Gastroesophageal sphincter (tissue), 4 donors: ENCODE results near the gene EPHA4. TPM values are rescaled to one million over a fixed set of nuclear protein-coding genes. Genes with fewer than 3 reads are reported as not detected.

Experiments used
- ATAC-seq: fragments of 150-250 bp; one replicate; pipeline ENCODE4 v1.9.1; 2016; ENCODE audit warnings: mild to moderate bottlenecking, moderate library complexity
- H3K27ac ChIP-seq, 4 donors: fragments of 200-600 bp; sonication (generic) in 3 of 4; 1 replicate in 3 of 4; 2 replicates in 1 of 4; pipeline ENCODE4 v1.5.1; 2016 to 2019
- H3K27me3 ChIP-seq: fragments of 200-600 bp; sonication (generic); one replicate; pipeline ENCODE4 v1.5.1; 2019
- H3K36me3 ChIP-seq, 2 donors: fragments of 200-600 bp; sonication (generic); one replicate each; pipeline ENCODE4 v1.5.1; 2019; ENCODE audit warnings: control low read depth in 1 of 2
- H3K4me1 ChIP-seq, 3 donors: fragments of 200-600 bp; sonication (generic); 1 replicate in 2 of 3; 2 replicates in 1 of 3; pipeline ENCODE4 v1.5.1; 2016 to 2019; ENCODE audit warnings: control low read depth in 2 of 3
- H3K4me3 ChIP-seq, 2 donors: fragments of 200-600 bp; sonication (generic); one replicate each; pipeline ENCODE4 v1.5.1; 2019; ENCODE audit warnings: mild to moderate bottlenecking in 1 of 2, moderate library complexity in 1 of 2
- H3K9me3 ChIP-seq, 3 donors: fragments of 200-600 bp; sonication (generic); one replicate each; pipeline ENCODE4 v1.5.1; 2017 to 2019; ENCODE audit warnings: control low read depth in 2 of 3
- EP300 ChIP-seq: sonication (generic); formaldehyde crosslinking; IDR thresholded peaks from one replicate; pipeline ENCODE4 v1.6.1; 2017; ENCODE audit warnings: antibody characterized with exemption, mild to moderate bottlenecking
- POLR2A ChIP-seq, 2 donors: fragments of 450-650 bp; IDR thresholded peaks; one replicate each; pipeline ENCODE4 v1.6.1; 2017; ENCODE audit warnings: antibody characterized with exemption in 2 of 2, mild to moderate bottlenecking in 2 of 2, moderate library complexity in 1 of 2
- POLR2AphosphoS5 ChIP-seq: sonication (generic); formaldehyde crosslinking; IDR thresholded peaks from one replicate; pipeline ENCODE4 v1.6.1; 2017; ENCODE audit warnings: antibody characterized with exemption
- WGBS, 2 donors: methylation state at CpG; one replicate each; pipeline ENCODE4 v1.1.5; 2018; ENCODE audit warnings: low coverage in 1 of 2; 5-methylcytosine and 5-hydroxymethylcytosine counted together
- total RNA-seq, 4 donors: library from RNA; depleted of rRNA; stranded (reverse); fragments of >200 nt; gene quantifications; one replicate each; pipeline ENCODE4 v1.1.0, GENCODE V29; 2016
- TF ChIP-seq, protein P1 (sequence below), 4 experiments: fragments of 200-600 bp in 2 of 4; fragments of 450-650 bp in 2 of 4; sonication (generic) in 1 of 4; IDR thresholded peaks; one replicate each; pipeline ENCODE4 v1.5.1; 2017 to 2019; ENCODE audit warnings: antibody characterized with exemption in 4 of 4, mild to moderate bottlenecking in 2 of 4, moderate library complexity in 2 of 4

The EPHA4 gene
- total RNA-seq, 4 donors from 2014 or later: 21.3 to 41.2 (median 31.6) TPM

DNA sequence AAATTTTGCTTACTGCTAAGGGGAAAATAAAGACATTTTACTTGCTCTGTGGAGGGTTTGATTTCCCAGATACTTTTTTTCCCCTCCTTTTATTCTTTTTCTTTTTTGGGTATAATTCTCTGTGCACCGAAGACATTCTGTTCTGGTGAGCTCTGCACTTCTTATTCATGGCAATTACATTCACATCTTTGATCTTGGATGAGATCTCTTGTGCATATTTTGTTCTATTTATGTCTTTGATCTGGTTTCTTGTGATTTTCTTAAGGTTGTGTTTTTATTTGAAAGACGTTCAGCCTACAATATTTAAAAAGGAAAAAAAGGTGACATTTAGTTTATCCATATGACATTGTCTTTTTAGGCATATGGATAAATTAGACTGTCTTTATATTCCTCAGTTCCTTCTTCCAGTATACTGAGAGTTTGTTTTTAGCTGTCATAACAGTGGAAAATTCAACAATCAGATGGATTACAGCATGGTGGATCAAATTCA lies 33.7 kb upstream of the EPHA4 start:
- no peak for TF ChIP-seq POLR2A (IDR thresholded peaks at IDR 0.05)
- TF ChIP-seq POLR2AphosphoS5: no peak
- TF ChIP-seq, protein P1, sequence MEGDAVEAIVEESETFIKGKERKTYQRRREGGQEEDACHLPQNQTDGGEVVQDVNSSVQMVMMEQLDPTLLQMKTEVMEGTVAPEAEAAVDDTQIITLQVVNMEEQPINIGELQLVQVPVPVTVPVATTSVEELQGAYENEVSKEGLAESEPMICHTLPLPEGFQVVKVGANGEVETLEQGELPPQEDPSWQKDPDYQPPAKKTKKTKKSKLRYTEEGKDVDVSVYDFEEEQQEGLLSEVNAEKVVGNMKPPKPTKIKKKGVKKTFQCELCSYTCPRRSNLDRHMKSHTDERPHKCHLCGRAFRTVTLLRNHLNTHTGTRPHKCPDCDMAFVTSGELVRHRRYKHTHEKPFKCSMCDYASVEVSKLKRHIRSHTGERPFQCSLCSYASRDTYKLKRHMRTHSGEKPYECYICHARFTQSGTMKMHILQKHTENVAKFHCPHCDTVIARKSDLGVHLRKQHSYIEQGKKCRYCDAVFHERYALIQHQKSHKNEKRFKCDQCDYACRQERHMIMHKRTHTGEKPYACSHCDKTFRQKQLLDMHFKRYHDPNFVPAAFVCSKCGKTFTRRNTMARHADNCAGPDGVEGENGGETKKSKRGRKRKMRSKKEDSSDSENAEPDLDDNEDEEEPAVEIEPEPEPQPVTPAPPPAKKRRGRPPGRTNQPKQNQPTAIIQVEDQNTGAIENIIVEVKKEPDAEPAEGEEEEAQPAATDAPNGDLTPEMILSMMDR (IDR thresholded peaks at IDR 0.05): no peak
- TF ChIP-seq EP300: no peak
- H3K27ac ChIP-seq: no peak overlapping the region
- no peaks in the 10 kb centered on the region for H3K36me3 ChIP-seq
- no peak overlapping the region for H3K4me3 ChIP-seq
- no peaks in the 10 kb centered on the region for H3K9me3 ChIP-seq
- no peak for ATAC-seq
- no peaks in the 10 kb centered on the region for H3K27me3 ChIP-seq
- 55 to 58% methylated on average over 2 of the region's 2 CpGs for WGBS, 2 donors
- H3K4me1 ChIP-seq: no peaks in the 10 kb centered on the region

DNA sequence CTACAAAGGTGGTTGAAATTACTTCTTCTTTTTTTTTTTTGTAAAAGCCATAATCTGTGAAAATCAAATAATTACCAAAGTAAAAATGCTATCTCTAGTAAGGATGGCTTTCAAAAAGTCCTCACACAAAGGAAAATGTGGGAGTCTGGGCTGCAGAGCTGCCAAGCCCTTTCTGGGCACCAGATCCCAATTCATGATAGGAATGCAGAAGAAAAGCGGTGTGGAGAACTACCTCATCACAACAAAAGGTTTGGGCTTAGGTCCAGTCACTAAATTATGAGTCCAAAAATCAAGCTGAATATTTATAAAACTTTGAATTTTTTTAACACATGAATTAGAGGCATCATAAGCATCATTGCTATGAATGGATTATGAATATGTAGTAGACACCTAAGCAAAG lies 30.8 kb upstream of the EPHA4 start:
- no peaks in the 10 kb centered on the region for H3K4me1 ChIP-seq
- H3K36me3 ChIP-seq: no peaks in the 10 kb centered on the region
- no peak for ATAC-seq
- WGBS, 2 donors: 0 to 86% methylated on average over 1 of the region's 1 CpG
- TF ChIP-seq, protein P1 (IDR thresholded peaks at IDR 0.05): no peak
- TF ChIP-seq POLR2AphosphoS5 (no peak), EP300 (no peak), POLR2A (IDR thresholded peaks at IDR 0.05) (no peak)
- H3K27me3 ChIP-seq: no peaks in the 10 kb centered on the region
- H3K27ac ChIP-seq: no peak overlapping the region
- H3K9me3 ChIP-seq: no peaks in the 10 kb centered on the region
- H3K4me3 ChIP-seq: no peak overlapping the region

DNA sequence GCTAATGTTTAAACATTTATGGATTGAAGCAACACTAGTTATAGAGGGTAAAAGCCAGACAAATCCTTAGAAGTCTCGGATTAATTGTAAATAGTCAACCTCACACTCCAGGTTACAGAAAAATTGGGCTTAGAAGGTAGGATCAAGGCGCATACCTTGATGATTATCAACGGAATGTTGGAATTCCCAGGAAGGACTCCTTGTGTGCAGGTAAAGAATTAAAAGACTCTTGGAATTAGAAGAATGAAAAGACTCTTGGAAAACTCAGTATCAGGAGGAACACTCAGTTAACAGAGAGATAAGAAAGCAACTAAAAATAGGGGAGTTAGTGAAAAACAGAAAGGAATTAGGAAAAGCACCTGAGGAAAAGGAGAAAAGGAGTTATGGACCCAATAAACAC lies 29.3 kb upstream of the EPHA4 start:
- H3K4me3 ChIP-seq: no peak overlapping the region
- 82 to 86% methylated on average over 3 of the region's 3 CpGs for WGBS, 2 donors
- H3K27ac ChIP-seq: no peak overlapping the region
- H3K4me1 ChIP-seq: no peaks in the 10 kb centered on the region
- no peaks in the 10 kb centered on the region for H3K36me3 ChIP-seq
- H3K9me3 ChIP-seq: no peaks in the 10 kb centered on the region
- TF ChIP-seq EP300 (no peak), POLR2A (IDR thresholded peaks at IDR 0.05) (no peak), POLR2AphosphoS5 (no peak)
- TF ChIP-seq, protein P1 (IDR thresholded peaks at IDR 0.05): no peak
- H3K27me3 ChIP-seq: no peaks in the 10 kb centered on the region
- ATAC-seq: no peak

DNA sequence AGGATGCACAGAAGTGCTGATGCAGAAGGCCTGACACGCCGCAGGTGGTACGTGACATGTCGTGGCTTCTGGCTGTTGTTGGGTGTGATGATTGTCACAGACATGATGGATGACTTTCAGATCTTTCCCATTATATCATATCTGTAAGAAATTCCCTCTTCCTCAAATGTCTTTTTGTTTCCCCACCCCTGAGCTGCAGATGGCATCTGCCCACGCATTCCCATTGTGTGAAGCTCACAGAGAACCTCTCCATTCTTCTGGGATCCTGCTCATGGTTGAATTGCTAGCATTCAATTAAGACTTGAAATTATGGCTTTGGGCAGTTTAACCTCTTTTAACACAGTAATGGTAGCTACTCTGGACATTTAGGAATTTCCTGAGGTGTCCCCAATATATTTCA lies 28.3 kb upstream of the EPHA4 start:
- Histone ChIP-seq H3K4me3 (no peak overlapping the region), H3K9me3 (no peaks in the 10 kb centered on the region), H3K36me3 (no peaks in the 10 kb centered on the region), H3K27ac (no peak overlapping the region), H3K27me3 (no peaks in the 10 kb centered on the region), H3K4me1 (no peaks in the 10 kb centered on the region)
- ATAC-seq: no peak
- TF ChIP-seq POLR2A (IDR thresholded peaks at IDR 0.05) (no peak), POLR2AphosphoS5 (no peak), EP300 (no peak)
- TF ChIP-seq, protein P1 (IDR thresholded peaks at IDR 0.05): no peak
- WGBS, 2 donors: 90 to 92% methylated on average over 5 of the region's 5 CpGs

DNA sequence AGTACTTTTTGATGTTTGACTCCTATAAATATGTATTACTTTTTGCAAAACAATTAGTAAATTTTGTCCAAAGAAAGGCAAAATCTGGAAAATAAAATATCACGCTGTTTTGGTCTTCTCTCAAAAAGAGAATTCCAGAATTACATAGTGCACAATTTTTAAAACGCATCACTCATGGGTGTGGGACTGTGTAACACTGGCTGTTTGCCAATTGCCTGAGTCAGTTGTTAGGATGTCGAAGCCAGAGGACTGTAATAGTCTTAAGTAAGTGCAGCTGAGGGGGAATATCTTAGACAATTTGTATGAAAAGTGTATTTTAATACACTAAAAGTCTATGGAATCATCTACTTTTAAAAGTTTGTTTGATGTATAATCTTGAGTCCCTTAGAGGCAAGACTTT lies 24.1 kb upstream of the EPHA4 start:
- ATAC-seq: peak; percentile 67
- H3K27ac ChIP-seq: no peak overlapping the region

More for the DNA sequence above, 24.1 kb upstream of the EPHA4 start:
- no peaks in the 10 kb centered on the region for H3K4me1 ChIP-seq
- no peak overlapping the region for H3K4me3 ChIP-seq
- no peaks in the 10 kb centered on the region for H3K27me3 ChIP-seq
- H3K36me3 ChIP-seq: no peaks in the 10 kb centered on the region
- WGBS, 2 donors: 24 to 35% methylated on average over 3 of the region's 3 CpGs
- no peaks in the 10 kb centered on the region for H3K9me3 ChIP-seq
- TF ChIP-seq POLR2AphosphoS5 (no peak), EP300 (no peak), POLR2A (IDR thresholded peaks at IDR 0.05) (no peak)
- TF ChIP-seq, protein P1 (IDR thresholded peaks at IDR 0.05): no peak
